ENCODE measurements around the gene MR1.
A peak's percentile ranks its signal among the peaks of the same experiment; 100 is the strongest.

Gene MR1

GRCh38 chr1:181033799-181034451 is at the start of gene MR1:
MR1 (plus strand) TSS chr1:181033983; CDS start chr1:181034008, 25 bp downstream.
- intact Hi-C loops (cut with DNase I): loop anchor here (10.0 kb wide), 1 partner anchor 51 kb away; the partner anchor contains the start of gene IER5
- DNase-seq: peak in 18 of 42 donors; percentile 14 to 64 (median 42)

GRCh38 chr1:180988253-180988752 is 45.5 kb upstream of the MR1 start:
- intact Hi-C loops (cut with DNase I): no loop called here
- DNase-seq: peak in 11 of 42 donors; percentile 15 to 65 (median 29)

GRCh38 chr1:180994262-180994661 is 39.5 kb upstream of the MR1 start:
- no peak for DNase-seq
- intact Hi-C loops (cut with DNase I): no loop called here

- intact Hi-C loops (cut with DNase I): no loop called here
- DNase-seq: no peak
These were observed 35.8 kb upstream of the MR1 start for GRCh38 chr1:180997843-180998504.

- DNase-seq: no peak
- intact Hi-C loops (cut with DNase I): no loop called here
These were observed 32.5 kb upstream of the MR1 start for GRCh38 chr1:181001091-181001780.

- intact Hi-C loops (cut with DNase I): no loop called here
- no peak for DNase-seq
These were observed 31.1 kb upstream of the MR1 start for GRCh38 chr1:181002582-181003172.

GRCh38 chr1:181010789-181011188 is 23.0 kb upstream of the MR1 start:
- no peak for DNase-seq
- intact Hi-C loops (cut with DNase I): no loop called here

- intact Hi-C loops (cut with DNase I): no loop called here
- DNase-seq: no peak
These were observed 22.2 kb upstream of the MR1 start for GRCh38 chr1:181011301-181012202.

GRCh38 chr1:181012203-181012745 is 21.5 kb upstream of the MR1 start:
- intact Hi-C loops (cut with DNase I): no loop called here
- DNase-seq: no peak

- intact Hi-C loops (cut with DNase I): no loop called here
- peak in 4 of 42 donors; percentile 24 to 46 (median 32) for DNase-seq
These were observed 20.6 kb upstream of the MR1 start for GRCh38 chr1:181013144-181013543.

GRCh38 chr1:181014477-181015250 is 19.1 kb upstream of the MR1 start:
- intact Hi-C loops (cut with DNase I): no loop called here
- DNase-seq: no peak

GRCh38 chr1:181015251-181015615 is 18.6 kb upstream of the MR1 start:
- intact Hi-C loops (cut with DNase I): no loop called here
- no peak for DNase-seq

- intact Hi-C loops (cut with DNase I): no loop called here
These were observed 17.2 kb upstream of the MR1 start for GRCh38 chr1:181016563-181016962.

GRCh38 chr1:181018901-181019681 is 14.7 kb upstream of the MR1 start:
- peak in 18 of 42 donors; percentile 20 to 77 (median 38) for DNase-seq
- intact Hi-C loops (cut with DNase I): no loop called here

More at GRCh38 chr1:181016563-181016962, 17.2 kb upstream of the MR1 start:
- no peak for DNase-seq

- intact Hi-C loops (cut with DNase I): loop anchor here (5.0 to 10.0 kb wide), 3 partner anchors 64 to 516 kb away; partner anchors contain the start of genes ACBD6 and KIAA1614
- no peak for DNase-seq
These were observed 12.6 kb upstream of the MR1 start for GRCh38 chr1:181021159-181021558.

GRCh38 chr1:181021811-181022434 is 11.9 kb upstream of the MR1 start:
- DNase-seq: peak; percentile 29 to 84 (median 62)
- intact Hi-C loops (cut with DNase I): loop anchor here (5.0 to 10.0 kb wide), 3 partner anchors 65 to 517 kb away; partner anchors contain the start of genes ACBD6 and KIAA1614

Measured in head of caudate nucleus (tissue), 42 donors.